GDM1 (cell line): ENCODE data around the gene PTPRF.

Experiments
- DNase-seq: peaks from one replicate; lab custom pipeline; 2025; lab: John Stamatoyannopoulos, UW

PTPRF gene

GRCh38 chr1:43582162-43582566 is 51.5 kb downstream of the PTPRF start:
- DNase-seq = no peak

- DNase-seq = no peak
These were observed 52.4 kb downstream of the PTPRF start for GRCh38 chr1:43583058-43583457.

GRCh38 chr1:43584204-43584603 is 53.5 kb downstream of the PTPRF start:
- no peak for DNase-seq

- no peak for DNase-seq
These were observed 54.9 kb downstream of the PTPRF start for GRCh38 chr1:43585557-43585956.

GRCh38 chr1:43586136-43586731 is 55.6 kb downstream of the PTPRF start:
- no peak for DNase-seq

- DNase-seq = no peak
These were observed 56.3 kb downstream of the PTPRF start for GRCh38 chr1:43587001-43587400.

GRCh38 chr1:43587594-43587993 is 56.9 kb downstream of the PTPRF start:
- DNase-seq = no peak

GRCh38 chr1:43588592-43588991 is 57.9 kb downstream of the PTPRF start:
- no peak for DNase-seq

- DNase-seq = no peak
These were observed 59.8 kb downstream of the PTPRF start for GRCh38 chr1:43590388-43590925.

- DNase-seq = no peak
These were observed 60.5 kb downstream of the PTPRF start for GRCh38 chr1:43591181-43591580.

- no peak for DNase-seq
These were observed 61.5 kb downstream of the PTPRF start for GRCh38 chr1:43592051-43592665.

- no peak for DNase-seq
These were observed 62.4 kb downstream of the PTPRF start for GRCh38 chr1:43592974-43593683.

- no peak for DNase-seq
These were observed 65.9 kb downstream of the PTPRF start for GRCh38 chr1:43596579-43596978.

- no peak for DNase-seq
These were observed 66.3 kb downstream of the PTPRF start for GRCh38 chr1:43597028-43597427.

GRCh38 chr1:43597721-43598120 is 67.0 kb downstream of the PTPRF start:
- no peak for DNase-seq

GRCh38 chr1:43598622-43599021 is 67.9 kb downstream of the PTPRF start:
- DNase-seq = no peak

- DNase-seq = no peak
These were observed 69.6 kb downstream of the PTPRF start for GRCh38 chr1:43600033-43601020.

- DNase-seq = no peak
These were observed 72.3 kb downstream of the PTPRF start for GRCh38 chr1:43602990-43603389.

- DNase-seq = no peak
These were observed 73.5 kb downstream of the PTPRF start for GRCh38 chr1:43604192-43604591.

- DNase-seq = no peak
These were observed 74.5 kb downstream of the PTPRF start for GRCh38 chr1:43605157-43605556.

- no peak for DNase-seq
These were observed 75.1 kb downstream of the PTPRF start for GRCh38 chr1:43605766-43606165.

GRCh38 chr1:43606624-43607023 is 75.9 kb downstream of the PTPRF start:
- no peak for DNase-seq
